Measurements from ENCODE around the gene GRN.
"Not testable (repeated sequence)": the region's sequence is repeated elsewhere in the genome, so short reads cannot be mapped to it uniquely, and the experiment has no call there.

Gene GRN

DNA sequence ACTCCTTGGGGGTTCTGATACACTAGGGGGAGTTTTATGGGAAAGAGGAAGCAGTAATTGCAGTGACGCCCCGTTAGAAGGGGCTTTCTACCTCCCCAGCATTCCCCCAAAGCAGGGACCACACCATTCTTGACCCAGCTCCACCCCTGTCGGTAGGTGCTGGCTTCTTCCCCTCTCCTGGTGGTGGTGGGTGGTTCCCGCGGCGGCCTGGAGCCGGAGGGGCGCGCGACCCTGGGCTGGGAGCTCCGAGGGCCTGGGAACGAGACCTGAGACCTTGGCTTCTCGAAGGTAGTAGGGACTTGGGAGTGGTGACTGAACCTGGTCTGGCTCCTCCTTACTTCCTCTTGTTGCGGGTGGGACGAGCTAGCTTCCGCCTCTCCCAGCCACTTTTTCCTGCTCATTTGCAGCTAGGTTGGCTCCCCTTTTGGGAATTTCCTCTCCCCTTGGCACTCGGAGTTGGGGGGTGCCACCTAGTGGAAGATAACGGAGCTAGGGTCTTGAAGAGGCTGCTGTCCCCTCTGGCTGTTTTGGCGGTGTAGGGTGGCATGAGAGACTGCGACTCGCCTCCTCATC is 438 bp downstream of the GRN start:
- no peak for DNase-seq (ENCODE audit: insufficient read length, low spot score)
- FAIRE-seq = peak; percentile 80

DNA sequence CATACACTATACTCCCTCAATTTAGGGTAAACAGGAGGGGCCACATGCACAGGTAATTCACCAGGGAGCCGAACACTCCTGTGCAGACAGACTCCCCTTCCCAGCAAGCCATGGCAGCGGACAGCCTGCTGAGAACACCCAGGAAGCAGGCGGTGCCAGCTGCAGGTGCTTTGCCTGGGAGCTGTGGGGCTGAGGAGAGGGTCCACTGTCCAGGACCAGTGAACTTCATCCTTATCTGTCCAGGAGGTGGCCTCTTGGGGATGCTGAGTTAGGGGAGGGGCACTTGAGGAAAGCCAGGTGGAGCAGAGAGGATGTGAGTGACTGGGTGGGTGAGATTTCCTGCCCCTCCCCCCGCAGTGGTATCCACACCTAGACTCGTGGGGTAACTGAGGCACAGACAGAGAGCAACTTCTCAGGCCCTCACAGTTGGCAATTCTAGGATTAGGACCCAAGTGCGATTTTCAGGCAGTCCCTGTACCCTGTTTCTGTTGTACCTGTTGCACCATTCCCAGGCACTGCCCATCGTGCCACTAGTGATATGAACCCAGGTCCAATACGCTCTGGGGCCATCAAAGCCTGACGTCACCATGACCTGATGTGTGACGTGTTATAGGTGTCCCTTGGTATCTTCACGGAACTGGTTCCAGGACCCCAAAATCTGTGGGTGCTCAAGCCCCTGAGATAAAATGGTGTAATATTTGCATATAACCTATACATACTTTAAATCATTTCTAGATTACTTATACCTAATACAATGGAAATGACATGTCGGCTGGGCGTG is 1.2 kb downstream of the GRN start:
- DNase-seq (ENCODE audit: insufficient read length, low spot score) = no peak
- peak; percentile 45 for FAIRE-seq

DNA sequence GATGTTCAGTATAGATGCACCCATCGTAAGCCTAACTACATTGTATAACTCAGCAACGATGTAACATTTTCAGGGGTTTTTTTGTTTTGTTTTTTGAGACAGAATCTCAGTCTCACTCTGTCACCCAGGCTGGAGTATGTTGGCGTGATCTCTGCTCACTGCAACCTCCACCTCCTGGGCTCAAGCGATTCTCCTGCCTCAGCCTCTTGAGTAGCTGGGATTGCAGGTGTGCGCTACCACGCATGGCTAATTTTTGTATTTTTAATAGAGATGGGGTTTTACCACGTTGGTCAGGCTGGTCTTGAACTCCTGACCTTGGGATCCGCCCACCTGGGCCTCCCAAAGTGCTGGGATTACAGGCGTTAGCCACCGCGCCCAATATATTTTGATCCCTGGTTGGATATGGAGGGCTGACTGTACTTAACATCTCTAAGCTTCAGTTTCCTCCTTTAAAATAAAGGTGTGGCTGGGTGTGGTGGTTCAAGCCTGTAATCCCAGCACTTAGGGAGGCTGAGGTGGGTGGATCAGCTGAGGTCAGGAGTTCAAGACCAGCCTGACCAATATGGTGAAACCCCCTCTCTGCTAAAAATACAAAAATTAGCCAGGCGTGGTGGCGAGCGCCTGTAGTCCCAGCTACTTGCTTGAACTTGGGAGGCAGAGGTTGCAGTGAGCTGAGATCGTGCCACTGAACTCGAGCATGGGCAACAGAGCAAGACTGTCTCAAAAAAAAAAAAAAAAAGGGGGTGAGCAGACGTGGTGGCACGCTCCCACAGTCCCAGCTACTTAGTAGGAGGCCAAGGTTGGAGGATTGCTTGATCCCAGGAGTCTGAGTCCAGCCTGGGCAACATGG is 2.3 kb downstream of the GRN start:
- FAIRE-seq = peak; percentile 56
- not testable (repeated sequence) for DNase-seq (ENCODE audit: insufficient read length, low spot score)

DNA sequence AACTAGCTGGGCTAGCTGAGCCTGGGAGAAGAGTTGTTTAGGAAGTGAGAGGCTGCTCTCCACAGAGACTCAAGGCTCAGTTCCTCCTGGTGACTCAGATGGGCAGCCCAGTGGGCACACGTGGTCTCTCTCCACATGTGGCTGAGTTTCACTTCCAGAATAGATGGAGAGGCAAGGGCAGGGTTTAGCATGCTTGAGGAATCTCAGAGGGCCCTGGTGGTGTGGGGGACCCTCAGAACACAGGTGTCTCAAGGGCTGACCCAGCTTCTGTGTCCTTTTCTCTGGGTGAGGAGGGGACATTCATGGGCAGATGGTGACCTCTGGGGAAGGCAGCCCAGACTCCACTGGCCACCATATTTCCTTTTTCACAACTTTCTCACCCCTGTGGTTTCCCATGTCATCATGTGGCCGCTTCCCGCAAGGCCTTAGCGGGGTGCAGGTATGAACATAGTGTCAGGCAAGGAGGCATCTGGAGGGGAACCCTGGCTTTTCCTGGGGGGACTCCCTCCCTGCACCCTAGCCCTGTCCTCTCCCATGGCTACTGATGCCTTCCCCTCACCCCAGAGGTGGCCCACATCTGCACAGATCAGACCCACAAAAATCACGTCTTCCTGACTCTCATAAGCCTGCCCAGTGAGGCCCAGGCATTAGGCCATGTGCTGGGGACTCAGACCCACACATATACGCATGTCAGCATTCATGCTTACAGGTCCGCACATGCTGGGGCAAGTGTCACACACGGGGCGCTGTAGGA is 3.3 kb downstream of the GRN start:
- DNase-seq (ENCODE audit: insufficient read length, low spot score) (peak; percentile 27), FAIRE-seq (peak; percentile 96)

DNA sequence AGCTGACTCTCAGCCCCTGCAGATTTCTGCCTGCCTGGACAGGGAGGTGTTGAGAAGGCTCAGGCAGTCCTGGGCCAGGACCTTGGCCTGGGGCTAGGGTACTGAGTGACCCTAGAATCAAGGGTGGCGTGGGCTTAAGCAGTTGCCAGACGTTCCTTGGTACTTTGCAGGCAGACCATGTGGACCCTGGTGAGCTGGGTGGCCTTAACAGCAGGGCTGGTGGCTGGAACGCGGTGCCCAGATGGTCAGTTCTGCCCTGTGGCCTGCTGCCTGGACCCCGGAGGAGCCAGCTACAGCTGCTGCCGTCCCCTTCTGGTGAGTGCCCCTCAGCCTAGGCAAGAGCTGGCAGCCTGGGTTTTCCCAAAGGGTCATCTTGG is 3.9 kb downstream of the GRN start:
- no peak for DNase-seq (ENCODE audit: insufficient read length, low spot score)
- no peak for FAIRE-seq

DNA sequence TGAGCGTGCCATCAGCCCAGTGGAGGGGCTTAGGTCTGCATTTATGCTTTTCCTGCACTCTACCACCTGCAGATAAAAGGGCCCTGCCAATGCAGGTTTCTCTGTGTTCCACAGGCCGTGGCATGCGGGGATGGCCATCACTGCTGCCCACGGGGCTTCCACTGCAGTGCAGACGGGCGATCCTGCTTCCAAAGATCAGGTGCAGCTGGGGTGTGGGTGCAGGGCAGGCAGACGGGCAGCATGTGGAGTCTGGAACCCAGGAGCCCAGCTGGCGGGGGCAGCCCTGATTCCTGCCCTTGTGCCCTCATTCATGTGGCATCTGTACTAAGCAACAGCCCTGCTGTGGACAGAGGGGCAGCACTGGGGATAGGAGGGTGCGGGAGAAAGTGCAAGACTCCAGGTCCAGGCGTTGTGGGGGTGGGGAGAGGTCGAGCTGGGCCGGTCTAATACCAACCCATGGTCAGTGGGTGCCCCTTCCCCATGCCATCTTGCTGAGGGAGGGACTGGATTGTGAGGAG is 4.5 kb downstream of the GRN start:
- DNase-seq (ENCODE audit: insufficient read length, low spot score) = no peak
- no peak for FAIRE-seq

DNA sequence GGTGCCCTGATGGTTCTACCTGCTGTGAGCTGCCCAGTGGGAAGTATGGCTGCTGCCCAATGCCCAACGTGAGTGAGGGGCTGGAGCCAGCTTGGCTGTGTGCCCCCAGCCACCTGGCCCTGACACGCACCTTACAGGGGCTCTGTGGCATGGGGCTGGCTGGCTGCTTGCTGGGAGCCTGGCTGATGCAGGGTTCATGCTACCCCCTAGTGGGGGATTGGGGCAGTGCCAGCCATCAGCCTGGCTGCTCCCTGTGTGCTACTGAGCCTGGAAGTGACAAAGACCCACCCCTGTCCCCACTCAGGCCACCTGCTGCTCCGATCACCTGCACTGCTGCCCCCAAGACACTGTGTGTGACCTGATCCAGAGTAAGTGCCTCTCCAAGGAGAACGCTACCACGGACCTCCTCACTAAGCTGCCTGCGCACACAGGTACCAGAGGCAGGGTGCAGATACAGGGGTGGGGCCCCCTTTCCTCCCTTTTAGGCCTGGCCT is 5.7 kb downstream of the GRN start:
- FAIRE-seq (peak; percentile 87), DNase-seq (ENCODE audit: insufficient read length, low spot score) (peak; percentile 91)

DNA sequence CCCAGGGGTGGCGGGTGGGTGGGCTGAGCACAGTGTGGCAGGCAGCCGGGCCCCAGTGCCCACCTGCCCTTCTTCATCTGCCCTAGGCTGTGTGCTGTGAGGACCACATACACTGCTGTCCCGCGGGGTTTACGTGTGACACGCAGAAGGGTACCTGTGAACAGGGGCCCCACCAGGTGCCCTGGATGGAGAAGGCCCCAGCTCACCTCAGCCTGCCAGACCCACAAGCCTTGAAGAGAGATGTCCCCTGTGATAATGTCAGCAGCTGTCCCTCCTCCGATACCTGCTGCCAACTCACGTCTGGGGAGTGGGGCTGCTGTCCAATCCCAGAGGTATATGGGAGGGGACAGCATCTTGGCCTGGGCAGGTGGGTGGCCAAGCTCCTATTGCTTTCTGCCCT is 6.4 kb downstream of the GRN start:
- FAIRE-seq = no peak
- no peak for DNase-seq (ENCODE audit: insufficient read length, low spot score)

DNA sequence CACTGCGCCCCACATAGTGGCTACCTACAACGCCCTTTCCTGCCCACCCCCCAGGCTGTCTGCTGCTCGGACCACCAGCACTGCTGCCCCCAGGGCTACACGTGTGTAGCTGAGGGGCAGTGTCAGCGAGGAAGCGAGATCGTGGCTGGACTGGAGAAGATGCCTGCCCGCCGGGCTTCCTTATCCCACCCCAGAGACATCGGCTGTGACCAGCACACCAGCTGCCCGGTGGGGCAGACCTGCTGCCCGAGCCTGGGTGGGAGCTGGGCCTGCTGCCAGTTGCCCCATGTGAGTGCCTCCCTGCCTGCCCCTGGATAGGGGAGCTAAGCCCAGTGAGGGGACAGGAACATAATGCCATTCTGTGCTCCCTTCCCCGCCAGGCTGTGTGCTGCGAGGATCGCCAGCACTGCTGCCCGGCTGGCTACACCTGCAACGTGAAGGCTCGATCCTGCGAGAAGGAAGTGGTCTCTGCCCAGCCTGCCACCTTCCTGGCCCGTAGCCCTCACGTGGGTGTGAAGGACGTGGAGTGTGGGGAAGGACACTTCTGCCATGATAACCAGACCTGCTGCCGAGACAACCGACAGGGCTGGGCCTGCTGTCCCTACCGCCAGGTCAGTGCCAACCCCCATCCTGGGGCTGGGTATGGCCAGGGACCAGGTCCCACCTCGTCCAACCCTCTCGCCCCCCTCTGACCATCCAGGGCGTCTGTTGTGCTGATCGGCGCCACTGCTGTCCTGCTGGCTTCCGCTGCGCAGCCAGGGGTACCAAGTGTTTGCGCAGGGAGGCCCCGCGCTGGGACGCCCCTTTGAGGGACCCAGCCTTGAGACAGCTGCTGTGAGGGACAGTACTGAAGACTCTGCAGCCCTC is 7.1 kb downstream of the GRN start:
- DNase-seq (ENCODE audit: insufficient read length, low spot score) (no peak), FAIRE-seq (no peak)

DNA sequence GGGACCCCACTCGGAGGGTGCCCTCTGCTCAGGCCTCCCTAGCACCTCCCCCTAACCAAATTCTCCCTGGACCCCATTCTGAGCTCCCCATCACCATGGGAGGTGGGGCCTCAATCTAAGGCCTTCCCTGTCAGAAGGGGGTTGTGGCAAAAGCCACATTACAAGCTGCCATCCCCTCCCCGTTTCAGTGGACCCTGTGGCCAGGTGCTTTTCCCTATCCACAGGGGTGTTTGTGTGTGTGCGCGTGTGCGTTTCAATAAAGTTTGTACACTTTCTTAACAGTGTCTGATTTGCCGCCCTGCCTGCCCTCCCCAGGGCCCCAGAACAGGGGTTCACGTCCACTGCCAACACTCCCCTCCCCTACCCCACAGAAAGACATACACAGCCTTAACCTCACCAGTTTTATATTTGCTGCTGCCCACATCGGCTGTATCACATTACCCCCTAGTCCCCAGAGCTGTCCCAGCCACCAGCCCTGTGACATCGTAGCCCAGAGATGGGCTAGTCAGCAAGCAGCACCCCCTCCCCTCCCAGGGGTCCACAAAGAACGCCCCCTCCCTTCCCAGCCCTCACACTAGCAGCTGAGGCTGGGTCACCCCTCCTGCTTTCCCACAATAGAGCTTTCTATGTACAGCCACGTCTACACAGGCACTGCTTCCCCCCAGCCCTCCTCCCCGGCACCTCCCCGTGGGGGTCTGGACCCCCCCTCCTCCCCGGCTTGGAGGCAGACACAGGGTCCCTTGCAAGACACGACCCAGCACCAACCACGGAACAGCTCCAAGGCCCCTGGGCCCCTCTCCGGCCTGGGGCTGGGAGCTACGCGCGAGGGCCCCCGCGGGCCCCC is 7.9 kb downstream of the GRN start:
- DNase-seq (ENCODE audit: insufficient read length, low spot score) (no peak), FAIRE-seq (no peak)

DNA sequence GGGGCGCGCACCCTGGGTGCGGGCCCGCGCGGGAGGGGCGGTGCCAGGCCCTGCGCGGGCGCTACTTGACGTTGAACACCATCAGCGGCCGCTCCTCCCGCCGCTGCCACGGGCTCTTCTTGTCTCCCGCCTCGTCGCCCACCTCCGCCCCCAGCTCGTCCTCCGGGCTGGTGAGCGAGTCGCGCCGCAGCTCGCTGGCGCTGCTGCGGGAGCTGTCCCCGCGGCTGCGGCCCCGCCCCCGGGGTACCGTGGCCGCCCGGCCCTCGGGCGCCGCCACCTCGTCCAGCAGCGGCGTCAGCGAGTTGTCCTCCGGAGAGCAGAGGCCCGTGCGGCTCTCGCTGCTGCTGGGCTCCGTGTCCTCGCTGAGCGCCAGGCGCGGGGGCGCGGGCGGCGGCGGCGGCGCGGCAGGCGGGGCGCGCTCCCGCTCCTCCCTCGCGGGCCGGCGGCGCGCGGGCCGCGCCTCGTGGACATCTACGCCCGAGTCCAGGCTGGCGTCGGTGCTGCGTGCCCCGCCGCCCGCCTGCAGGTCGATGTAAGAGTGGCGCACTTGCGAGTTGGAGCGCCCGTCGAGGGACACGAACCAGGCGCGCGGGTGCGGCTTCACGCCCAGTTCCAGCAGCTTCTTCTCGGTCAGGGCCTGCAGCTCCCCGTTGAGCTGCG is 8.7 kb downstream of the GRN start:
- no peak for DNase-seq (ENCODE audit: insufficient read length, low spot score)
- FAIRE-seq = no peak

DNA sequence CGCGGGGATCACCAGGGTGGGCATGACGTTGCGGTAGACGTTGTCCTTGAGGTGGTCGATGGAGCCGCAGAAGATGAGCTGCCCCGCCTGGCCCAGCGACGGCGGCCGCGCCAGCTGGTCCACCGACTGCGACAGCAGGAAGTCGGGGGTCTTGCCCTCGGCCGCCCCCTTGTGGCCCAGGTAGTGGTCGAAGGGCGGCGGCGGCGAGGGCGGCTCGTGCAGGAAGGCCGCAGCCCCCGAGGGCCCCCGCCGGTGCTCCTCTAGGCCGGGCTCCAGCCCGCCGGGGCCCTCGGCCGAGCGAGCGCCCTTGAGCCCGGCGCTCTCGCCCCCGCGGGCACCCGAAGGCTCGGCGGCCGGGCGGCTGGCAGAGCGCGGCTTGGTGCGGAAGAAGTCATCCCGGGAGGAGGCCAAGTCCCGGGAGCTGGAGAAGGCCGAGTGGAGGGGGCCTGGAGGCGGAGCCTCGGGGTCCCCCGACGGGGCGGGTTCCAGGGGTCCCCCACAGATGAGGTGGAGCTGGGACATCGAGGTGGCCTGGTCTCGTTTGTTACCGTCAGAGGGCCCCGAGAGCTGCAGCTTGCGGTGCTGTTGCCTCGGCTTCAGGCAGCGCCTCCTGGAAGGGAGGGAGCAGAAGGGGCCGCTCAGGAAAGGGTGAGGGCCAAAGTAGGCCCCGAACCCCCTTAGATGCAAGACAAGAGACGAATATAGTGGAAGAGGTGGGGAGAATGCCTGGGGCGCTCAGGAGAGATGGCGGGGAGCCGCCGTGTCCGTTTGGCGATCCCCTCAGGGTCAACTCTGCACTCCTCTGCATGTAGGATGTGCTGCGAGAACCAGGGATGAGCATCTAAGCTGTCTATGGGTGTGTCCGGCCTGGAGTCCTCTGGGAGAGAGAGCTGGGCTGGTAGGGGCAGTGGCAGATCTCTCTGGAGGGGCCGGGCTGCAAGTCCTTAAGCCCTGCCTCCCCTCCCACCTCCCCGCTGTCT is 9.8 kb downstream of the GRN start:
- FAIRE-seq = no peak
- DNase-seq (ENCODE audit: insufficient read length, low spot score) = peak; percentile 90

DNA sequence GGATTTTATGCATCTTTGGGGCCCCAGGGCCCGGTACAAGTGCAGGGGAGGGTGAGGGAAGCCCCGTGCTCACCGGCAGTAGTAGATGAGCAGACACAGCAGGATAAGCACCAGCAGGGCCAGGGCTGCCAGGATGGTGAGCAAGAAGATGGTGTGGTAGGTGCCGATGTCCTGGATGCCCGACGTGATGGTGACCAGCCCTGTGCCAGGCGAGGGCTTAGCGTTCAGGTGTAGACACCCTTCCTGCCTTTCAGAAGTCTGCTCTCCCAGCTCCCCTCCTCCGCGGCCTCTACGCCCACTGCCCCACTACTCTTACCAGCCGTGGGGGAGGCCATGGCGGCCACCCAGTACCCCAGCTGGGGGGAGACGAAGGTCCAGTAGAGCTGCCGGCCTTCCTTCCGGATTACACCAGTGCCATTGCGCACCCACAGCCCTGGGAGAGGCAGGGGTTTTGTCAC is 10.6 kb downstream of the GRN start:
- DNase-seq (ENCODE audit: insufficient read length, low spot score) = no peak
- FAIRE-seq = no peak

DNA sequence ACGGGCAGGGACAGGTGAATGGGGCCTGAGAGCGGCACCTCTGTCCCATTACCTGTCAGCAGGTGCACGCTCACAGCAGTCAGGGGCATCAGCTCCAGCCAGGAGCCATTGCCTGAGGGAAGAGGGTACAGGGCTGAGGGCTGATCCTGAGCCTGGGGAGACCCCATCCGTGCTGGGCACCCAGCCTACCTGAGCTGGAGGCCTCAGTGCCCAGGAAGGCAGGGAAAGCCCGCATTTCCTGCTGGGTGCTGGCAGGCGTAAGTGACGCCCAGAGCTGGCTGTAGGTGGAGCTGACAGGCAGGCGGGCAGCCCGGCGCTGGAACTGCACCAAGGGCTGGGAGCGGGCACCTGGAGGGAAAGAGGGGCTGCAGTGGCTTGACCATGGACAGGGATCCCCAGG is 11.1 kb downstream of the GRN start:
- no peak for DNase-seq (ENCODE audit: insufficient read length, low spot score)
- FAIRE-seq = no peak

DNA sequence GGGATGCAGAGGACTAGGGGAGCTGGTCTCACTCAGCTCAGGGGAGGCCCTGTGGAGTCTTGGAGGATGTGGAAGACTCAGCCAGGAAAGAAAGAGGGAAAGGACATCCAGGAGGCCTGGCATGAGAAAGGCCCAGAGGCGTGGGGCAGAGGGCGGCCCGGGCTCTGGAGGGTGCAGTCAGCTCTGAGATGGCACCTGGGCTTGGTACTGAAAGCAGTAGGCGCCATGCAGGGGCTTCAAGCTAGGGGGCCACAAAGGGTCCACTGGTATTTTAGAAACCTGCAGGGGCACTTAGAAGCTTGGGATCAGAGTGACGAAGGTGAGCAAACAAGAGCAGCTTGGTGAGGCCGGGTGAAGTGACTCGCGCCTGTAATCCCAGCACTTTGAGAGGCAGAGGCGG is 13.0 kb downstream of the GRN start:
- FAIRE-seq = no peak
- no peak for DNase-seq (ENCODE audit: insufficient read length, low spot score)

DNA sequence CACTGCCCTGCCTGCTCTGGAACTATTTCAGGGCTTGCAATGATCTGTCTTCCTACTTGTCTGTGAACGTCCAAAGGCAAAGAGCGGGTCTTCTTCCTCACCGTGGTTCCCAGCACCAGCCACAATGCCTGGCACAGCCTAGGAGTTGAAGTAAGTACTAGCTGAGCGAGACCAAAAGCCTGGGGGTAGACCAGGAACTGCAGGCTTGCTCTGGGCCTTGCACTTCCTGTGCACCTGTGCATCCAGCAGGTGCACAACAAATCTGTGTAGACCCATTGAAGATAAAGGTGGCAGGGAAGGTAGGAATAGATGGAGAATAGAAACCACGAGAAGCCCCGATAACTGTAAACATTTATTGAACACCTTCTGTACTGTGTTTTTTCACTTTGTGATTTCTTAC is 13.9 kb downstream of the GRN start:
- DNase-seq (ENCODE audit: insufficient read length, low spot score) (no peak), FAIRE-seq (no peak)
